Airway epithelial cell (primary cell): ENCODE data around the gene MCFD2. TPM values are rescaled to one million over a fixed set of nuclear protein-coding genes. Genes with fewer than 3 reads are reported as not detected.

ENCODE experiments used
- total RNA-seq: library from RNA; depleted of rRNA; stranded (reverse); fragments of >200 nt; gene quantifications from 2 replicates; pipeline ENCODE4 v1.2.3, GENCODE V29; 2015

Gene MCFD2
- total RNA-seq, result 38.0 and 59.5 TPM in 2 replicates

DNA sequence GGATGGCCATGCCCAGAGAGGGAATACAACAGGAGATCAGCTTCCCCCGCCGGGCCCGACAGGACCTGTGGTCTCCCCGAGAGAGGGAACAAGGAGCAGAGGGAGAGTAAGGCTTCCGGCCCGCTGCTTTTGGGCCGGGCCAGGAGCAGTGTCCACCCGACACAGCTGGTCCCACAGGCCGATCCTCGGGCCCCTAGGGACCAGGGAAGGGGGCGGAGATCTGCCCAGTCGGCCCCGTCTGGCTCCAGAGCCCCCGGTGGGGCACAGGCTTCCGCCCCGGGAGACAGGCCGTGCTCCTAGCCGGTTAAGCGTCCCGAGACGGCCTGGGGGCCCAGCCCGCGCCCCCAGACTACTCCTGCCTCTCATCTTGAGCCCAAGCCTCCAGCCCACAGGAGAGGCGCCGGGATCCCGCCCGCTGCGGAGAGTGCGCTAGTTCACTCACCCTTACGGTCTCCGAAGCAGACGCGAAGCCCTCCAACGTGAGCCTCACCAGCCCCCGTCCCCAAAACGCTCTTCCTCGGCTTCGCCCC, at the start of gene MCFD2:
Gene MCFD2, minus strand, starts transcription at position 526 of the 530 bp plus-strand sequence. CDS start 6,635 bp downstream, outside the sequence.

Other genes with a start within 250 kb of the MCFD2 start
- 7.9 and 8.7 TPM in 2 replicates for gene SOCS5, start 216.5 kb downstream of the MCFD2 start, total RNA-seq
- 26.6 and 26.9 TPM in 2 replicates for gene TTC7A, start 25.4 kb upstream of the MCFD2 start, total RNA-seq
- gene STPG4, start 239.5 kb upstream of the MCFD2 start, total RNA-seq, result not detected in 2 replicates